Esophagus squamous epithelium (tissue), 5 donors: ENCODE measurements around the gene IQGAP2. TPM values are rescaled to one million over a fixed set of nuclear protein-coding genes. Genes with fewer than 3 reads are reported as not detected.

ENCODE experiments used
- DNase-seq: peaks from one replicate; lab custom pipeline; 2025; lab: John Stamatoyannopoulos, UW
- H3K27ac ChIP-seq, 4 donors: fragments of 200-600 bp; sonication (generic); one replicate each; pipeline ENCODE4 v1.5.1; 2016 to 2019; ENCODE audit warnings: mild to moderate bottlenecking in 1 of 4
- H3K27me3 ChIP-seq, 4 donors: fragments of 200-600 bp; sonication (generic); 1 replicate in 3 of 4; 2 replicates in 1 of 4; pipeline versions ENCODE4 v1.5.1 to v1.6.0; 2017 to 2021; ENCODE audit warnings: antibody characterized with exemption in 1 of 4
- H3K36me3 ChIP-seq, 3 donors: fragments of 200-600 bp; sonication (generic); one replicate each; pipeline ENCODE4 v1.5.1; 2016 to 2019
- H3K4me1 ChIP-seq, 3 donors: fragments of 200-600 bp; sonication (generic); one replicate each; pipeline ENCODE4 v1.5.1; 2017 to 2019
- H3K4me3 ChIP-seq, 4 donors: fragments of 200-600 bp; sonication (generic); 1 replicate in 3 of 4; 2 replicates in 1 of 4; pipeline ENCODE4 v1.5.1; 2016 to 2019; ENCODE audit warnings: mild to moderate bottlenecking in 2 of 4, moderate library complexity in 1 of 4
- H3K9me3 ChIP-seq, 3 donors: fragments of 200-600 bp; sonication (generic); one replicate each; pipeline ENCODE4 v1.5.1; 2016 to 2019
- POLR2A ChIP-seq, 4 donors: fragments of 450-650 bp; IDR thresholded peaks; one replicate each; pipeline ENCODE4 v1.6.1; 2017; ENCODE audit warnings: antibody characterized with exemption in 4 of 4, mild to moderate bottlenecking in 4 of 4, moderate library complexity in 3 of 4
- WGBS, 2 donors: methylation state at CpG; one replicate each; pipeline ENCODE4 v1.1.5; 2018; 5-methylcytosine and 5-hydroxymethylcytosine counted together
- intact Hi-C: fragments of 100-400 bp; cut with DNase I; formaldehyde crosslinking; loops from one replicate; pipeline ENCODE4 v1.15.0; 2022
- total RNA-seq, 4 donors: library from RNA; depleted of rRNA; stranded (reverse); fragments of >200 nt; gene quantifications; one replicate each; pipeline ENCODE4 v1.1.0, GENCODE V29; 2016
- TF ChIP-seq, protein P1 (sequence below), 6 experiments: fragments of 450-650 bp in 4 of 6; fragments of 200-600 bp in 2 of 6; sonication (generic) in 2 of 6; IDR thresholded peaks; one replicate each; pipeline ENCODE4 v1.5.1; 2016 to 2019; ENCODE audit warnings: antibody characterized with exemption in 6 of 6, mild to moderate bottlenecking in 4 of 6, moderate library complexity in 4 of 6
- donor health status: DM: yes; HTN: yes; CAD: no.

Gene IQGAP2
- total RNA-seq, 4 donors from 2014 or later, result 3.0 to 16.6 (median 5.9) TPM

DNA sequence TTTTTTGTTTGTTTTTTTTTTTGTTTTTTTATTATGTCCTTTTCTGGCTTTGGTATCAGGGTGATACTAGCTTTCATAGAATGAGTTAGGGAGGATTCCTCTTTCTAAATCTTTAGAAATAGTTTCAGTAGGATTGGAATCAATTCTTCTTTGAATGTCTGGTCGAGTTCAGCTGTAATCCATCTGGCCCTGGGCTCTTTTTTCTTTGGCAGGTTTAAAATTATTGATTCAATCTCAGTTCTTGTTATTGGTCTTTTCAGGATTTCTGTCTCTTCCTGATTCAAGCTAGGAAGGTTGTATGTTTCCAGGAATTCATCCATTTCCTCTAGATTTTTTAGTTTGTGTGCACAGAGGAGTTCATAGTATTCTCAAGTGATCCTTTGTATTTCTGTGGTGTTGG is 34.9 kb downstream of the IQGAP2 start:
- H3K27me3 ChIP-seq, result no peaks in the 10 kb centered on the region
- 20 to 25% methylated on average over 1 of the region's 1 CpG for WGBS, 2 donors
- H3K4me1 ChIP-seq, result no peaks in the 10 kb centered on the region
- H3K4me3 ChIP-seq, result no peak overlapping the region
- H3K36me3 ChIP-seq, result no peaks in the 10 kb centered on the region
- no peak for DNase-seq
- intact Hi-C loops, result no loop called here
- no peaks in the 10 kb centered on the region for H3K9me3 ChIP-seq
- H3K27ac ChIP-seq, result no peak overlapping the region
- TF ChIP-seq POLR2A (IDR thresholded peaks at IDR 0.05), result no peak
- TF ChIP-seq, protein P1, sequence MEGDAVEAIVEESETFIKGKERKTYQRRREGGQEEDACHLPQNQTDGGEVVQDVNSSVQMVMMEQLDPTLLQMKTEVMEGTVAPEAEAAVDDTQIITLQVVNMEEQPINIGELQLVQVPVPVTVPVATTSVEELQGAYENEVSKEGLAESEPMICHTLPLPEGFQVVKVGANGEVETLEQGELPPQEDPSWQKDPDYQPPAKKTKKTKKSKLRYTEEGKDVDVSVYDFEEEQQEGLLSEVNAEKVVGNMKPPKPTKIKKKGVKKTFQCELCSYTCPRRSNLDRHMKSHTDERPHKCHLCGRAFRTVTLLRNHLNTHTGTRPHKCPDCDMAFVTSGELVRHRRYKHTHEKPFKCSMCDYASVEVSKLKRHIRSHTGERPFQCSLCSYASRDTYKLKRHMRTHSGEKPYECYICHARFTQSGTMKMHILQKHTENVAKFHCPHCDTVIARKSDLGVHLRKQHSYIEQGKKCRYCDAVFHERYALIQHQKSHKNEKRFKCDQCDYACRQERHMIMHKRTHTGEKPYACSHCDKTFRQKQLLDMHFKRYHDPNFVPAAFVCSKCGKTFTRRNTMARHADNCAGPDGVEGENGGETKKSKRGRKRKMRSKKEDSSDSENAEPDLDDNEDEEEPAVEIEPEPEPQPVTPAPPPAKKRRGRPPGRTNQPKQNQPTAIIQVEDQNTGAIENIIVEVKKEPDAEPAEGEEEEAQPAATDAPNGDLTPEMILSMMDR (IDR thresholded peaks at IDR 0.05), result no peak

DNA sequence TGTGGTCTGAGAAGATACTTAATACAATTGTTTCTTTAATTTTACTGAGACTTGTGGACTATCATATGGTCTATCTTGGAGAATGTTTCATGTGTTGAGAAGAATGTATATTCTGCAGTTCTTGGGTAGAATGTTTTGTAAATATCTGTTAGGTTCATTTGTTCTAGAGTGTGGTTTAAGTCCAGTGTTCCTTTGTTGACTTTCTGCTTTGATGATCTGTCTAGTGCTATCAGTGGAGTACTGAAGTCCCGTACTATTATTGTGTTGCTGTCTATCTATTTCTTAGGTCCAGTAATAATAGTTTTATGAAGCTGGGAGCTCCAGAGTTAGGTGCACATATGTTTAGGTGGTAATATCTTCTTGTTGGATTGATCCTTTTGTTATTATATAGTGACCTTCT is 36.1 kb downstream of the IQGAP2 start:
- Histone ChIP-seq H3K27ac (no peak overlapping the region), H3K4me1 (peaks cover 0 to 7% (median 0%) of the 10 kb centered on the region in 3 donors), H3K4me3 (no peak overlapping the region), H3K27me3 (no peaks in the 10 kb centered on the region), H3K9me3 (no peaks in the 10 kb centered on the region), H3K36me3 (no peaks in the 10 kb centered on the region)
- TF ChIP-seq POLR2A (IDR thresholded peaks at IDR 0.05), result no peak
- TF ChIP-seq, protein P1 (IDR thresholded peaks at IDR 0.05), result no peak
- WGBS, 2 donors, result 88 to 100% methylated on average over 1 of the region's 1 CpG
- intact Hi-C loops, result no loop called here
- no peak for DNase-seq

DNA sequence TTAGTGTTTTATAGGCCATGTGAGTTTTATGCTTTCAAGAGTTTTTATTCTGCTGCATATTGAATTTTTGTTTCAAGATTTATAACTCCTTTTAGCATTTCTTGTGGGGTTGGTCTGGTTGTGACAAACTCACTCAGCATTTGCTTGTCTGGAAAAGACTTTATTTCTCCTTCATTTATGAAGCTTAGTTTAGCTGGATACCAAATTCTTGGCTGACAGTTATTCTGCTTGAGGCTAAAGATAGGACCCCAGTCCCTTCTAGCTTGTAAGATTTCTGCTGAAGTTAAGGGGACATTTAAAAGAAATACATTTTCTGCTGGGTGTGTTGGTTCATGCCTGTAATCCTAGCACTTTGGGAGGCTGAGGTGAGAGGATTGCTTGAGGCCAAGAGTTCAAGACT is 36.8 kb downstream of the IQGAP2 start:
- DNase-seq, result no peak
- H3K36me3 ChIP-seq, result no peaks in the 10 kb centered on the region
- no peak overlapping the region for H3K27ac ChIP-seq
- H3K27me3 ChIP-seq, result no peaks in the 10 kb centered on the region
- intact Hi-C loops, result no loop called here
- H3K9me3 ChIP-seq, result no peaks in the 10 kb centered on the region
- H3K4me3 ChIP-seq, result no peak overlapping the region
- TF ChIP-seq, protein P1 (IDR thresholded peaks at IDR 0.05), result no peak
- TF ChIP-seq POLR2A (IDR thresholded peaks at IDR 0.05), result no peak
- peaks cover 0 to 9% (median 0%) of the 10 kb centered on the region in 3 donors for H3K4me1 ChIP-seq

DNA sequence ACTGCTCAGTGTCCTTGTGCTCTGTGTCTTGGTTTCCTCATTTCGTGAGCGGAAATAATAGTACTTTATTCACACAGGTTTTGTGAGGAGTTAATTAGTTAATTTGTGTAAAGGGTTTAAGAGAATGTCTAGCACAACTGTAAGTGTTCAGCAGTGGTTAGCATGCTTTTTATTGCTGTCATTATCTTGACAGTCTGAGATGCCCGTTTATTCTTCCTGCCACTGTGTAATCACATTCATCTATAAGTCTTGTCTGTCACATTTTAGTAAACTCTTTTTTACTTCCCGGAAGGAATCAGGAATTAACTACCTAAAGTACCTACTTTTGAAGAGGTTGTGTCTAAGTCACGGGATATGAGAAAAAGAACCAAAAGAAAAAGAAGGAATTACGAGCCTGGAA is 38.0 kb downstream of the IQGAP2 start:
- no peak overlapping the region for H3K4me3 ChIP-seq
- H3K4me1 ChIP-seq, result peaks cover 0 to 9% (median 0%) of the 10 kb centered on the region in 3 donors
- H3K9me3 ChIP-seq, result no peaks in the 10 kb centered on the region
- WGBS, 2 donors, result 82 to 86% methylated on average over 6 of the region's 6 CpGs
- TF ChIP-seq, protein P1 (IDR thresholded peaks at IDR 0.05), result no peak
- TF ChIP-seq POLR2A (IDR thresholded peaks at IDR 0.05), result no peak
- intact Hi-C loops, result no loop called here
- no peak for DNase-seq
- no peak overlapping the region for H3K27ac ChIP-seq
- no peaks in the 10 kb centered on the region for H3K27me3 ChIP-seq
- H3K36me3 ChIP-seq, result no peaks in the 10 kb centered on the region

DNA sequence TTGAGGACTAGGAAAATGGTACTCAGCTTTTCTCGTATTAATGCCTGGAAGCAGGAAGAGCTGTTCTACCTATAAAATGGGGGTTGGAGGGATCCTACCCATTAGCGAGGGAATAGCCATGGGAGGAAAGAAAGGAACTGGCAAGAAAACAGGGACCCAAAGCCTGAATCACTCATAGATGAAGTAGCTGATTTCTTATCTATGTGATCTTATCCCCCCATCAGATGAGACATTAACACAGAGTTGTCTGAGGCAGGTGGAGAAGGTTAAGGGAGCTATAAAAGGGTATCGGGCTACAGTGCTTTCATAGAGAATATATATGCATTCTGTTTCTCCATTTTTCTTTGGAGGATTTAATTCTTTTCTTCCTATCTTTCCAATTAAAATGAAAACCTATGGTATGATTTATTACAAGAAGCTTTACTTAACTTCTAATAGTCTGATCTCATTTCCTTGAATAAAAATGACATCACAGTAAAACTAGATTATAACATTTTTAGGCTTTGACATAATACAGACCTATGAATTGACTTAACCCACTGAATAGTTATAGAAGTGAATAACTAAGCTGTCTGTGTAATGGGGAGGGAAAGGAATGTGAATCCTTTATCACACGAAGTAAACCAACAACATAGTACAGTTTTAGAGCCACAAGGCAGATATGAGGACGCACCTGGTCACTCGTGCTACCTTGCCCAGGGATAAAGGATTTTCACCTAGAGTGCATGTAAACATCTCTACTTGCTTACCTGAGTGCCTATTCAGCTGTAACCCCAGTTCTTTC is 39.0 kb downstream of the IQGAP2 start:
- DNase-seq, result no peak
- Histone ChIP-seq H3K4me3 (no peak overlapping the region), H3K27me3 (no peaks in the 10 kb centered on the region), H3K36me3 (no peaks in the 10 kb centered on the region), H3K27ac (no peak overlapping the region), H3K9me3 (no peaks in the 10 kb centered on the region), H3K4me1 (peaks cover 0 to 9% (median 0%) of the 10 kb centered on the region in 3 donors)
- intact Hi-C loops, result no loop called here
- TF ChIP-seq POLR2A (IDR thresholded peaks at IDR 0.05), result no peak
- TF ChIP-seq, protein P1 (IDR thresholded peaks at IDR 0.05), result no peak
- WGBS, 2 donors, result 75 to 86% methylated on average over 6 of the region's 6 CpGs
